Head of caudate nucleus (tissue), 42 donors: ENCODE data around the gene CERCAM.

Experiments
- DNase-seq, 42 donors: peaks; one replicate each; pipeline versions ENCODE4 v3.0.0 to v3.0.0-alpha.2; 2020 to 2021; ENCODE audit warnings: mixed read lengths in 7 of 42
- intact Hi-C: fragments of 100-400 bp; cut with DNase I; formaldehyde crosslinking; loops from one replicate; pipeline ENCODE4 v1.15.0; 2022

CERCAM gene

GRCh38 chr9:128481561-128481960 is 60.9 kb downstream of the CERCAM start:
- intact Hi-C loops = no loop called here
- DNase-seq = no peak

GRCh38 chr9:128482186-128482585 is 61.5 kb downstream of the CERCAM start:
- DNase-seq = no peak
- intact Hi-C loops = no loop called here

- intact Hi-C loops = no loop called here
- DNase-seq = no peak
Observed at GRCh38 chr9:128484686-128485413, 64.2 kb downstream of the CERCAM start.

- no peak for DNase-seq
- intact Hi-C loops = no loop called here
Observed at GRCh38 chr9:128485414-128485855, 64.8 kb downstream of the CERCAM start.

- DNase-seq = no peak
- intact Hi-C loops = no loop called here
Observed at GRCh38 chr9:128486201-128486600, 65.5 kb downstream of the CERCAM start.
